Measurements from ENCODE around the gene CLN6.
"Not testable (repeated sequence)": the region's sequence is repeated elsewhere in the genome, so short reads cannot be mapped to it uniquely, and the experiment has no call there.

Gene CLN6

GRCh38 chr15:68221530-68222431 is 7.7 kb downstream of the CLN6 start:
- Mint-ChIP-seq H3K36me3 (ENCODE audit: low read depth) (peaks cover 72% of the 10 kb centered on the region), H3K4me1 (ENCODE audit: low read depth) (peaks cover 16% of the 10 kb centered on the region)
- not testable (repeated sequence) for H3K27me3 Mint-ChIP-seq, H3K4me3 Mint-ChIP-seq, H3K27ac Mint-ChIP-seq, H3K9me3 Mint-ChIP-seq, DNase-seq

- H3K27ac Mint-ChIP-seq = no peak overlapping the region
- no peak overlapping the region for H3K4me3 Mint-ChIP-seq
- DNase-seq = no peak
Measured at GRCh38 chr15:68220967-68221366, 8.6 kb downstream of the CLN6 start.

GRCh38 chr15:68220489-68220888 is 9.0 kb downstream of the CLN6 start:
- no peak overlapping the region for H3K4me3 Mint-ChIP-seq
- no peak overlapping the region for H3K27ac Mint-ChIP-seq
- H3K4me1 Mint-ChIP-seq (ENCODE audit: low read depth) = peaks cover 13% of the 10 kb centered on the region
- peaks cover 78% of the 10 kb centered on the region for H3K36me3 Mint-ChIP-seq (ENCODE audit: low read depth)
- no peaks in the 10 kb centered on the region for H3K27me3 Mint-ChIP-seq
- H3K9me3 Mint-ChIP-seq = no peaks in the 10 kb centered on the region
- DNase-seq = no peak

More at GRCh38 chr15:68220967-68221366, 8.6 kb downstream of the CLN6 start:
- Mint-ChIP-seq H3K36me3 (ENCODE audit: low read depth) (peaks cover 75% of the 10 kb centered on the region), H3K27me3 (no peaks in the 10 kb centered on the region), H3K9me3 (no peaks in the 10 kb centered on the region), H3K4me1 (ENCODE audit: low read depth) (peaks cover 13% of the 10 kb centered on the region)

- Mint-ChIP-seq H3K36me3 (ENCODE audit: low read depth) (peaks cover 80% of the 10 kb centered on the region), H3K27ac (no peak overlapping the region), H3K27me3 (no peaks in the 10 kb centered on the region), H3K4me1 (ENCODE audit: low read depth) (peaks cover 3% of the 10 kb centered on the region), H3K9me3 (no peaks in the 10 kb centered on the region), H3K4me3 (no peak overlapping the region)
- DNase-seq = no peak
Measured at GRCh38 chr15:68218847-68219798, 10.4 kb downstream of the CLN6 start.

- no peaks in the 10 kb centered on the region for H3K9me3 Mint-ChIP-seq
- no peaks in the 10 kb centered on the region for H3K27me3 Mint-ChIP-seq
- H3K4me3 Mint-ChIP-seq = no peak overlapping the region
- no peak overlapping the region for H3K27ac Mint-ChIP-seq
- peaks cover 85% of the 10 kb centered on the region for H3K36me3 Mint-ChIP-seq (ENCODE audit: low read depth)
- DNase-seq = no peak
- H3K4me1 Mint-ChIP-seq (ENCODE audit: low read depth) = peaks cover 3% of the 10 kb centered on the region
Measured at GRCh38 chr15:68218331-68218730, 11.2 kb downstream of the CLN6 start.

GRCh38 chr15:68217341-68217740 is 12.2 kb downstream of the CLN6 start:
- H3K36me3 Mint-ChIP-seq (ENCODE audit: low read depth) = peaks cover 80% of the 10 kb centered on the region
- H3K27me3 Mint-ChIP-seq = no peaks in the 10 kb centered on the region
- no peaks in the 10 kb centered on the region for H3K9me3 Mint-ChIP-seq
- H3K4me3 Mint-ChIP-seq = no peak overlapping the region
- no peak overlapping the region for H3K27ac Mint-ChIP-seq
- H3K4me1 Mint-ChIP-seq (ENCODE audit: low read depth) = no peaks in the 10 kb centered on the region
- DNase-seq = no peak

GRCh38 chr15:68214838-68215254 is 14.7 kb downstream of the CLN6 start:
- no peak for DNase-seq
- H3K4me3 Mint-ChIP-seq = no peak overlapping the region
- H3K4me1 Mint-ChIP-seq (ENCODE audit: low read depth) = peaks cover 11% of the 10 kb centered on the region
- no peaks in the 10 kb centered on the region for H3K9me3 Mint-ChIP-seq
- H3K27ac Mint-ChIP-seq = no peak overlapping the region
- no peaks in the 10 kb centered on the region for H3K27me3 Mint-ChIP-seq
- H3K36me3 Mint-ChIP-seq (ENCODE audit: low read depth) = peaks cover 85% of the 10 kb centered on the region

- Mint-ChIP-seq H3K4me1 (ENCODE audit: low read depth) (peaks cover 17% of the 10 kb centered on the region), H3K27me3 (no peaks in the 10 kb centered on the region), H3K9me3 (no peaks in the 10 kb centered on the region), H3K27ac (no peak overlapping the region), H3K36me3 (ENCODE audit: low read depth) (peaks cover 86% of the 10 kb centered on the region), H3K4me3 (no peak overlapping the region)
- DNase-seq = no peak
Measured at GRCh38 chr15:68213991-68214837, 15.3 kb downstream of the CLN6 start.

- H3K4me3 Mint-ChIP-seq, H3K9me3 Mint-ChIP-seq, H3K27ac Mint-ChIP-seq, H3K27me3 Mint-ChIP-seq, DNase-seq: not testable (repeated sequence)
- Mint-ChIP-seq H3K36me3 (ENCODE audit: low read depth) (peaks cover 85% of the 10 kb centered on the region), H3K4me1 (ENCODE audit: low read depth) (peaks cover 24% of the 10 kb centered on the region)
Measured at GRCh38 chr15:68213491-68213845, 16.1 kb downstream of the CLN6 start.

- H3K4me3 Mint-ChIP-seq = no peak overlapping the region
- H3K27ac Mint-ChIP-seq = no peak overlapping the region
- H3K27me3 Mint-ChIP-seq = no peaks in the 10 kb centered on the region
- DNase-seq = peak; percentile 28
- H3K36me3 Mint-ChIP-seq (ENCODE audit: low read depth) = peaks cover 83% of the 10 kb centered on the region
- H3K4me1 Mint-ChIP-seq (ENCODE audit: low read depth) = peaks cover 35% of the 10 kb centered on the region
- no peaks in the 10 kb centered on the region for H3K9me3 Mint-ChIP-seq
Measured at GRCh38 chr15:68211656-68212320, 17.7 kb downstream of the CLN6 start.

- Mint-ChIP-seq H3K4me3 (no peak overlapping the region), H3K27me3 (no peaks in the 10 kb centered on the region), H3K4me1 (ENCODE audit: low read depth) (peaks cover 43% of the 10 kb centered on the region), H3K27ac (peak overlapping the region; percentile 33), H3K36me3 (ENCODE audit: low read depth) (peaks cover 83% of the 10 kb centered on the region), H3K9me3 (no peaks in the 10 kb centered on the region)
- DNase-seq = peak; percentile 73
Measured at GRCh38 chr15:68210821-68211655, 18.5 kb downstream of the CLN6 start.

GRCh38 chr15:68210409-68210756 is 19.1 kb downstream of the CLN6 start:
- Mint-ChIP-seq H3K27ac (no peak overlapping the region), H3K4me1 (ENCODE audit: low read depth) (peaks cover 44% of the 10 kb centered on the region), H3K36me3 (ENCODE audit: low read depth) (peaks cover 78% of the 10 kb centered on the region), H3K27me3 (no peaks in the 10 kb centered on the region), H3K9me3 (no peaks in the 10 kb centered on the region), H3K4me3 (no peak overlapping the region)
- DNase-seq = peak; percentile 28

GRCh38 chr15:68209735-68210408 is 19.7 kb downstream of the CLN6 start:
- peak overlapping the region; percentile 76 for H3K27ac Mint-ChIP-seq
- H3K27me3 Mint-ChIP-seq = no peaks in the 10 kb centered on the region
- H3K36me3 Mint-ChIP-seq (ENCODE audit: low read depth) = peaks cover 74% of the 10 kb centered on the region
- DNase-seq = peak; percentile 69
- H3K9me3 Mint-ChIP-seq = no peaks in the 10 kb centered on the region
- no peak overlapping the region for H3K4me3 Mint-ChIP-seq
- peaks cover 44% of the 10 kb centered on the region for H3K4me1 Mint-ChIP-seq (ENCODE audit: low read depth)
